Muscle layer of duodenum (tissue), 2 donors: Measurements from ENCODE around the gene PREB.

ENCODE experiments used
- H3K27ac ChIP-seq: one replicate; pipeline ENCODE4 v1.7.0; 2013; ENCODE audit warnings: mild to moderate bottlenecking, low read length
- H3K27me3 ChIP-seq: one replicate; pipeline ENCODE4 v1.7.0; 2013; ENCODE audit warnings: low read depth, mild to moderate bottlenecking, control low read depth, low read length
- H3K36me3 ChIP-seq, 2 donors: one replicate each; pipeline ENCODE4 v1.7.0; 2013; ENCODE audit warnings: low read length in 2 of 2, control low read depth in 1 of 2, mild to moderate bottlenecking in 1 of 2; ENCODE audit not compliant: insufficient read depth in 2 of 2, control insufficient read depth in 1 of 2
- H3K4me1 ChIP-seq, 2 donors: one replicate each; pipeline ENCODE4 v1.7.0; 2013; ENCODE audit warnings: low read length in 2 of 2, mild to moderate bottlenecking in 2 of 2, control low read depth in 1 of 2, moderate library complexity in 1 of 2; ENCODE audit not compliant: insufficient read depth in 2 of 2, control insufficient read depth in 1 of 2
- H3K4me3 ChIP-seq, 2 donors: one replicate each; pipeline ENCODE4 v1.7.0; 2013; ENCODE audit warnings: low read length in 2 of 2, low read depth in 1 of 2, mild to moderate bottlenecking in 1 of 2
- H3K9me3 ChIP-seq, 2 donors: one replicate each; pipeline ENCODE4 v1.7.0; 2013; ENCODE audit warnings: low read length in 2 of 2, control low read depth in 1 of 2, mild to moderate bottlenecking in 1 of 2; ENCODE audit not compliant: control insufficient read depth in 1 of 2
- donor health status: healthy.

PREB gene

GRCh38 chr2:27134781-27135477 lies 493 bp upstream of the PREB start:
- Histone ChIP-seq H3K4me3 (peak overlapping the region in 1 of 2 donors; percentile 95), H3K4me1 (peaks cover 13 to 18% of the 10 kb centered on the region in 2 donors), H3K27ac (no peak overlapping the region), H3K36me3 (peaks cover 20 to 27% of the 10 kb centered on the region in 2 donors), H3K9me3 (no peaks in the 10 kb centered on the region), H3K27me3 (no peaks in the 10 kb centered on the region)

GRCh38 chr2:27133195-27133875 lies 1.1 kb downstream of the PREB start:
- peaks cover 22 to 34% of the 10 kb centered on the region in 2 donors for H3K36me3 ChIP-seq
- no peaks in the 10 kb centered on the region for H3K9me3 ChIP-seq
- H3K27me3 ChIP-seq = no peaks in the 10 kb centered on the region
- H3K4me1 ChIP-seq = peaks cover 13 to 18% of the 10 kb centered on the region in 2 donors
- peak overlapping the region; percentile 81 to 95 for H3K4me3 ChIP-seq
- peak overlapping the region; percentile 39 for H3K27ac ChIP-seq

- Histone ChIP-seq H3K4me1 (peaks cover 13 to 18% of the 10 kb centered on the region in 2 donors), H3K27me3 (no peaks in the 10 kb centered on the region), H3K36me3 (peaks cover 22 to 34% of the 10 kb centered on the region in 2 donors), H3K9me3 (no peaks in the 10 kb centered on the region), H3K27ac (no peak overlapping the region), H3K4me3 (no peak overlapping the region)
Measured at GRCh38 chr2:27131429-27131828, 3.0 kb downstream of the PREB start.

- H3K27me3 ChIP-seq = no peaks in the 10 kb centered on the region
- H3K4me1 ChIP-seq = peaks cover 13 to 18% of the 10 kb centered on the region in 2 donors
- H3K4me3 ChIP-seq = no peak overlapping the region
- peaks cover 22 to 34% of the 10 kb centered on the region in 2 donors for H3K36me3 ChIP-seq
- no peaks in the 10 kb centered on the region for H3K9me3 ChIP-seq
- H3K27ac ChIP-seq = no peak overlapping the region
Measured at GRCh38 chr2:27130396-27130795, 4.0 kb downstream of the PREB start.

GRCh38 chr2:27128668-27129571 lies 5.5 kb downstream of the PREB start:
- Histone ChIP-seq H3K9me3 (no peaks in the 10 kb centered on the region), H3K27ac (no peak overlapping the region), H3K27me3 (no peaks in the 10 kb centered on the region), H3K4me3 (no peak overlapping the region), H3K36me3 (peaks cover 22 to 34% of the 10 kb centered on the region in 2 donors), H3K4me1 (peaks cover 13 to 18% of the 10 kb centered on the region in 2 donors)

GRCh38 chr2:27127883-27128667 lies 6.4 kb downstream of the PREB start:
- H3K27ac ChIP-seq = no peak overlapping the region
- no peaks in the 10 kb centered on the region for H3K9me3 ChIP-seq
- no peaks in the 10 kb centered on the region for H3K27me3 ChIP-seq
- H3K36me3 ChIP-seq = peaks cover 22 to 34% of the 10 kb centered on the region in 2 donors
- H3K4me3 ChIP-seq = no peak overlapping the region
- peaks cover 10% of the 10 kb centered on the region in 2 donors for H3K4me1 ChIP-seq

- Histone ChIP-seq H3K4me1 (peaks cover 3 to 5% of the 10 kb centered on the region in 2 donors), H3K4me3 (no peak overlapping the region), H3K27me3 (no peaks in the 10 kb centered on the region), H3K9me3 (no peaks in the 10 kb centered on the region), H3K27ac (no peak overlapping the region), H3K36me3 (peaks cover 14 to 21% of the 10 kb centered on the region in 2 donors)
Measured at GRCh38 chr2:27126252-27126710, 8.2 kb downstream of the PREB start.

- H3K4me3 ChIP-seq = no peak overlapping the region
- no peaks in the 10 kb centered on the region for H3K9me3 ChIP-seq
- H3K4me1 ChIP-seq = peaks cover 3 to 5% of the 10 kb centered on the region in 2 donors
- H3K27ac ChIP-seq = no peak overlapping the region
- peaks cover 4 to 9% of the 10 kb centered on the region in 2 donors for H3K36me3 ChIP-seq
- H3K27me3 ChIP-seq = no peaks in the 10 kb centered on the region
Measured at GRCh38 chr2:27125104-27125503, 9.3 kb downstream of the PREB start.

GRCh38 chr2:27123302-27124150 lies 10.9 kb downstream of the PREB start, which contains the start of gene ABHD1:
ABHD1 (plus strand) TSS chr2:27123815; CDS start chr2:27123949, 134 bp downstream.
- no peaks in the 10 kb centered on the region for H3K9me3 ChIP-seq
- H3K4me1 ChIP-seq = peaks cover 4 to 5% of the 10 kb centered on the region in 2 donors
- no peaks in the 10 kb centered on the region for H3K36me3 ChIP-seq
- H3K27ac ChIP-seq = no peak within 1 kb of the TSS
- H3K4me3 ChIP-seq = peak within 1 kb of the TSS; percentile 75 to 89
- peaks cover 4% of the 10 kb centered on the region for H3K27me3 ChIP-seq

- no peaks in the 10 kb centered on the region for H3K36me3 ChIP-seq
- peaks cover 10% of the 10 kb centered on the region for H3K27me3 ChIP-seq
- no peaks in the 10 kb centered on the region for H3K9me3 ChIP-seq
- no peak overlapping the region for H3K27ac ChIP-seq
- H3K4me3 ChIP-seq = peak overlapping the region; percentile 75 to 89
- peaks cover 5 to 9% of the 10 kb centered on the region in 2 donors for H3K4me1 ChIP-seq
Measured at GRCh38 chr2:27122791-27123190, 11.6 kb downstream of the PREB start.
